ENCODE results near the gene TTYH1.

The TTYH1 gene

DNA sequence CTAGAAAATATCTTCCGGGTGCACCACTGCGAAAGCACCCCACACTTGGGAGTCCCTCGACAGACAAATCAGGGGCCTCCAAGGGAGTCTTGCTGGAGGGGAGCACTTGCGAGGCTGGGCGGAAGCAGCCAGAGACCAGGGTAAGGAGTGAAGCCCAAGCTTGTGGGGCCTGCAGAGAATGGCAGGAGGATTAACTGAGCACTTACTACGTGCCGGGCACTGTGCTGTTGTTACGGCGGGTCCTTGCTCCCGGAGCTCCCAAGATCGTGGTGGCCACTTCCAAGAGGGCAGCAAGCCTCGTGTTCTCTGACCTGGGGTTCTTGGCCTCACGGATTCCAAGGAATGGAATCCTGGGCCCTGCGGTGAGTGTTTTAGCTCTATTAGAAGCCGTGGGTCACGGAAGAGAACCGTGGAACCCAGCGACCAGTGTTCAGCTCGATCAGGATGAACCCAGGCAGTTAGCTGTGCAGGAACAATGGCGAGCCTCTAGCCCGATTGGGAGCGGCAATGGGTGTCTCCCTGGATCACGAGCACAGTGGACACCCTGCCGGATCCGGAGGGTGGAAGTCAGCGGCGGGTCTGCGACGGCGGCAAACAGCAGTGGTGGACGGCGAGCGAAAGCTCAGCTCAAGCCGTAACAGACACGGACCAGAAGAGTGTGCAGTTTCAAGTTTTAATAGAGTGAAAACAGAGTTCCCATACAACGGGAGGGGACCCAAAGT, 9.6 kb downstream of the TTYH1 start:
- no peak for ATAC-seq
- TF ChIP-seq, protein P1, sequence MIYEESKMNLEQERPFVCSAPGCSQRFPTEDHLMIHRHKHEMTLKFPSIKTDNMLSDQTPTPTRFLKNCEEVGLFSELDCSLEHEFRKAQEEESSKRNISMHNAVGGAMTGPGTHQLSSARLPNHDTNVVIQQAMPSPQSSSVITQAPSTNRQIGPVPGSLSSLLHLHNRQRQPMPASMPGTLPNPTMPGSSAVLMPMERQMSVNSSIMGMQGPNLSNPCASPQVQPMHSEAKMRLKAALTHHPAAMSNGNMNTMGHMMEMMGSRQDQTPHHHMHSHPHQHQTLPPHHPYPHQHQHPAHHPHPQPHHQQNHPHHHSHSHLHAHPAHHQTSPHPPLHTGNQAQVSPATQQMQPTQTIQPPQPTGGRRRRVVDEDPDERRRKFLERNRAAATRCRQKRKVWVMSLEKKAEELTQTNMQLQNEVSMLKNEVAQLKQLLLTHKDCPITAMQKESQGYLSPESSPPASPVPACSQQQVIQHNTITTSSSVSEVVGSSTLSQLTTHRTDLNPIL (CRISPR knock-in tag; IDR thresholded peaks at IDR 0.05; ENCODE audit: low read depth): no peak
- TF ChIP-seq PPARA (CRISPR knock-in tag; IDR thresholded peaks at IDR 0.05; ENCODE audit: borderline replicate concordance): no peak
- no peak for TF ChIP-seq TSHZ2 (CRISPR knock-in tag; IDR thresholded peaks at IDR 0.05)
- TF ChIP-seq ZNF70 (CRISPR knock-in tag; IDR thresholded peaks at IDR 0.05): no peak
- TF ChIP-seq ESRRG (CRISPR knock-in tag; IDR thresholded peaks at IDR 0.05): no peak
- TF ChIP-seq ZNF565 (CRISPR knock-in tag; conservative IDR thresholded peaks at IDR 0.05; ENCODE audit: low read depth): no peak
- TF ChIP-seq ISL1 (CRISPR knock-in tag; IDR thresholded peaks at IDR 0.05): no peak
- TF ChIP-seq, protein P2, sequence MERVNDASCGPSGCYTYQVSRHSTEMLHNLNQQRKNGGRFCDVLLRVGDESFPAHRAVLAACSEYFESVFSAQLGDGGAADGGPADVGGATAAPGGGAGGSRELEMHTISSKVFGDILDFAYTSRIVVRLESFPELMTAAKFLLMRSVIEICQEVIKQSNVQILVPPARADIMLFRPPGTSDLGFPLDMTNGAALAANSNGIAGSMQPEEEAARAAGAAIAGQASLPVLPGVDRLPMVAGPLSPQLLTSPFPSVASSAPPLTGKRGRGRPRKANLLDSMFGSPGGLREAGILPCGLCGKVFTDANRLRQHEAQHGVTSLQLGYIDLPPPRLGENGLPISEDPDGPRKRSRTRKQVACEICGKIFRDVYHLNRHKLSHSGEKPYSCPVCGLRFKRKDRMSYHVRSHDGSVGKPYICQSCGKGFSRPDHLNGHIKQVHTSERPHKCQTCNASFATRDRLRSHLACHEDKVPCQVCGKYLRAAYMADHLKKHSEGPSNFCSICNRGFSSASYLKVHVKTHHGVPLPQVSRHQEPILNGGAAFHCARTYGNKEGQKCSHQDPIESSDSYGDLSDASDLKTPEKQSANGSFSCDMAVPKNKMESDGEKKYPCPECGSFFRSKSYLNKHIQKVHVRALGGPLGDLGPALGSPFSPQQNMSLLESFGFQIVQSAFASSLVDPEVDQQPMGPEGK (CRISPR knock-in tag; IDR thresholded peaks at IDR 0.05; ENCODE audit: borderline replicate concordance): no peak
- TF ChIP-seq ZFP3 (CRISPR knock-in tag; IDR thresholded peaks at IDR 0.05): no peak
- no peak for TF ChIP-seq CSDC2 (CRISPR knock-in tag; IDR thresholded peaks at IDR 0.05)
- no peak for TF ChIP-seq ZFP30 (CRISPR knock-in tag; IDR thresholded peaks at IDR 0.05)
- TF ChIP-seq TOX (CRISPR knock-in tag; IDR thresholded peaks at IDR 0.05; ENCODE audit: borderline replicate concordance): no peak
- no peak for TF ChIP-seq ZC3H10 (CRISPR knock-in tag; IDR thresholded peaks at IDR 0.05)
- TF ChIP-seq, protein P3, sequence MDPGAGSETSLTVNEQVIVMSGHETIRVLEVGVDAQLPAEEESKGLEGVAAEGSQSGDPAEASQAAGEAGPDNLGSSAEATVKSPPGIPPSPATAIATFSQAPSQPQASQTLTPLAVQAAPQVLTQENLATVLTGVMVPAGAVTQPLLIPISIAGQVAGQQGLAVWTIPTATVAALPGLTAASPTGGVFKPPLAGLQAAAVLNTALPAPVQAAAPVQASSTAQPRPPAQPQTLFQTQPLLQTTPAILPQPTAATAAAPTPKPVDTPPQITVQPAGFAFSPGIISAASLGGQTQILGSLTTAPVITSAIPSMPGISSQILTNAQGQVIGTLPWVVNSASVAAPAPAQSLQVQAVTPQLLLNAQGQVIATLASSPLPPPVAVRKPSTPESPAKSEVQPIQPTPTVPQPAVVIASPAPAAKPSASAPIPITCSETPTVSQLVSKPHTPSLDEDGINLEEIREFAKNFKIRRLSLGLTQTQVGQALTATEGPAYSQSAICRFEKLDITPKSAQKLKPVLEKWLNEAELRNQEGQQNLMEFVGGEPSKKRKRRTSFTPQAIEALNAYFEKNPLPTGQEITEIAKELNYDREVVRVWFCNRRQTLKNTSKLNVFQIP (CRISPR knock-in tag; IDR thresholded peaks at IDR 0.05; ENCODE audit: borderline replicate concordance, low read depth): no peak
- no peak for TF ChIP-seq SNAI2 (CRISPR knock-in tag; IDR thresholded peaks at IDR 0.05)
- TF ChIP-seq RARB (CRISPR knock-in tag; IDR thresholded peaks at IDR 0.05): no peak
- TF ChIP-seq BACH2 (CRISPR knock-in tag; IDR thresholded peaks at IDR 0.05; ENCODE audit: borderline replicate concordance): no peak

GRCh38 chr19:54425382-54425723, 10.1 kb downstream of the TTYH1 start:
- ATAC-seq: no peak
- TF ChIP-seq TCF4 (CRISPR knock-in tag; IDR thresholded peaks at IDR 0.05; ENCODE audit: borderline replicate concordance): no peak
- no peak for TF ChIP-seq TSHZ2 (CRISPR knock-in tag; IDR thresholded peaks at IDR 0.05)
- no peak for TF ChIP-seq ZFP30 (CRISPR knock-in tag; IDR thresholded peaks at IDR 0.05)
- TF ChIP-seq SNAI2 (CRISPR knock-in tag; IDR thresholded peaks at IDR 0.05): no peak
- TF ChIP-seq ZC3H10 (CRISPR knock-in tag; IDR thresholded peaks at IDR 0.05): no peak
- TF ChIP-seq ESRRG (CRISPR knock-in tag; IDR thresholded peaks at IDR 0.05): no peak
- no peak for TF ChIP-seq BACH2 (CRISPR knock-in tag; IDR thresholded peaks at IDR 0.05; ENCODE audit: borderline replicate concordance)
- TF ChIP-seq ZNF8 (CRISPR knock-in tag; IDR thresholded peaks at IDR 0.05): no peak
- no peak for TF ChIP-seq ZNF565 (CRISPR knock-in tag; conservative IDR thresholded peaks at IDR 0.05; ENCODE audit: low read depth)
- TF ChIP-seq ZFP3 (CRISPR knock-in tag; IDR thresholded peaks at IDR 0.05): no peak
